Gastrocnemius medialis (tissue), 4 donors: ENCODE measurements around the gene TDRD7.

Source experiments
- POLR2A ChIP-seq, 2 donors: fragments of 450-650 bp; IDR thresholded peaks; one replicate each; pipeline ENCODE4 v1.6.1; 2017; ENCODE audit warnings: antibody characterized with exemption in 2 of 2, mild to moderate bottlenecking in 2 of 2, moderate library complexity in 2 of 2
- TF ChIP-seq, protein P1 (sequence below), 5 experiments: fragments of 450-650 bp in 3 of 5; fragments of 200-600 bp in 2 of 5; sonication (generic) in 2 of 5; IDR thresholded peaks in 4 of 5; conservative IDR thresholded peaks in 1 of 5; 1 replicate in 4 of 5; 2 replicates in 1 of 5; pipeline ENCODE4 v1.5.1; 2016 to 2019; ENCODE audit warnings: antibody characterized with exemption in 5 of 5, mild to moderate bottlenecking in 3 of 5, moderate library complexity in 3 of 5

DNA sequence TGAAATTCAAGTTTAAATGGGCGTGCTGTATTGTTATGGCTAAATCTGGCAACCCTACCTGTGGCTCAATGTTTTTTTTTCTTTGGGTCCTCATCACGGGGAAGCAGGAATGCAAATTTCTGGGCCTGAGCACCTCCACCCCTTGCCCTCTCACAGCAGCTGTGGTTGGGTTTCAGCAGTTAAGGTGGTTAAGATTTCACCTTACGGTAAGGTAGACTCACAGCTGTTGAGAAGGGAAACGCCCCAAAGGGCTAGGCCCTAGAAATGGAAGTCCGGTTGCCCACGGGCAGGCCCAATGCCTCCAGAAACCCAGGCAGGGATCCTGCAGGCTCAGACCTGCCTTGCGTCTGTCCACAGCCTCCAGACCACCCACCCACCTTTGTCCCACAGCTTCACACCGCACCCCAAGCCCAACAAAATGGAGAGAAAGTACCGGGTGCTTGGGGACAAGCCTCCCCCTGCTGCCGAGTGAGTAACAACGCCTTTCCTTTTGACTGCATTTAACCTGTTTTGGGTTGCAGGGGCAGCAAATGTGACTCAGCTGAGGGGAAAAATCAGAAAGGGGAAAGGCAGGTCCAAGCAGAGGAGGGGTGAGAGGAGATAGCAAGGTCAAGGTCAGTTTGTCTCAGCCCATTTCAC, 48.1 kb upstream of the TDRD7 start:
- TF ChIP-seq, protein P1, sequence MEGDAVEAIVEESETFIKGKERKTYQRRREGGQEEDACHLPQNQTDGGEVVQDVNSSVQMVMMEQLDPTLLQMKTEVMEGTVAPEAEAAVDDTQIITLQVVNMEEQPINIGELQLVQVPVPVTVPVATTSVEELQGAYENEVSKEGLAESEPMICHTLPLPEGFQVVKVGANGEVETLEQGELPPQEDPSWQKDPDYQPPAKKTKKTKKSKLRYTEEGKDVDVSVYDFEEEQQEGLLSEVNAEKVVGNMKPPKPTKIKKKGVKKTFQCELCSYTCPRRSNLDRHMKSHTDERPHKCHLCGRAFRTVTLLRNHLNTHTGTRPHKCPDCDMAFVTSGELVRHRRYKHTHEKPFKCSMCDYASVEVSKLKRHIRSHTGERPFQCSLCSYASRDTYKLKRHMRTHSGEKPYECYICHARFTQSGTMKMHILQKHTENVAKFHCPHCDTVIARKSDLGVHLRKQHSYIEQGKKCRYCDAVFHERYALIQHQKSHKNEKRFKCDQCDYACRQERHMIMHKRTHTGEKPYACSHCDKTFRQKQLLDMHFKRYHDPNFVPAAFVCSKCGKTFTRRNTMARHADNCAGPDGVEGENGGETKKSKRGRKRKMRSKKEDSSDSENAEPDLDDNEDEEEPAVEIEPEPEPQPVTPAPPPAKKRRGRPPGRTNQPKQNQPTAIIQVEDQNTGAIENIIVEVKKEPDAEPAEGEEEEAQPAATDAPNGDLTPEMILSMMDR (IDR thresholded peaks at IDR 0.05 in 4 of 5, conservative IDR thresholded peaks at IDR 0.05 in 1 of 5): no peak
- TF ChIP-seq POLR2A (IDR thresholded peaks at IDR 0.05): no peak
